ENCODE results near the gene RLBP1. TPM values are rescaled to one million over a fixed set of nuclear protein-coding genes. Genes with fewer than 3 reads are reported as not detected.

Gene RLBP1
- total and polyA plus RNA-seq, 12 donors: not detected

GRCh38 chr15:89168316-89168833, 53.0 kb downstream of the RLBP1 start:
- Histone ChIP-seq H3K9me3 (no peaks in the 10 kb centered on the region), H3K27me3 (no peaks in the 10 kb centered on the region), H3K4me3 (no peak overlapping the region), H3K4me1 (peaks cover 0 to 70% (median 49%) of the 10 kb centered on the region in 9 donors), H3K27ac (peak overlapping the region in 8 of 10 donors; percentile 47 to 86 (median 64)), H3K36me3 (peaks cover 0 to 50% (median 0%) of the 10 kb centered on the region in 9 donors)
- ATAC-seq (no peak), DNase-seq (no peak)
- intact Hi-C loops (cut with DNase I): loop anchor here in 1 of 10 donors (5.0 kb wide), 1 partner anchor 81 kb away; the partner anchor contains the start of gene ABHD2
- no peak for TF ChIP-seq CTCF (IDR thresholded peaks at IDR 0.05)

GRCh38 chr15:89167267-89168176, 53.9 kb downstream of the RLBP1 start:
- Histone ChIP-seq H3K4me3 (no peak overlapping the region), H3K4me1 (peaks cover 0 to 65% (median 44%) of the 10 kb centered on the region in 9 donors), H3K36me3 (peaks cover 0 to 45% (median 0%) of the 10 kb centered on the region in 9 donors), H3K9me3 (no peaks in the 10 kb centered on the region), H3K27me3 (no peaks in the 10 kb centered on the region), H3K27ac (peak overlapping the region in 9 of 10 donors; percentile 38 to 86 (median 63))
- ATAC-seq: peak in 6 of 8 donors; percentile 31 to 84 (median 62)
- intact Hi-C loops (cut with DNase I): loop anchor here in 1 of 10 donors (5.0 kb wide), 1 partner anchor 80 kb away; the partner anchor contains the start of gene ABHD2
- DNase-seq: no peak
- 39 to 45% methylated on average over 7 of the region's 7 CpGs for WGBS, 2 donors
- TF ChIP-seq CTCF (IDR thresholded peaks at IDR 0.05): no peak

- no peaks in the 10 kb centered on the region for H3K9me3 ChIP-seq
- intact Hi-C loops (cut with DNase I): loop anchor here in 1 of 10 donors (5.0 kb wide), 1 partner anchor 78 kb away; the partner anchor contains the start of gene ABHD2
- ATAC-seq: no peak
- no peak for DNase-seq
- H3K36me3 ChIP-seq: peaks cover 0 to 44% (median 0%) of the 10 kb centered on the region in 9 donors
- 54 to 59% methylated on average over 2 of the region's 2 CpGs for WGBS, 2 donors
- TF ChIP-seq CTCF (IDR thresholded peaks at IDR 0.05): no peak
- peak overlapping the region in 6 of 10 donors; percentile 20 to 75 (median 45) for H3K27ac ChIP-seq
- no peak overlapping the region for H3K4me3 ChIP-seq
- no peaks in the 10 kb centered on the region for H3K27me3 ChIP-seq
- H3K4me1 ChIP-seq: peaks cover 0 to 71% (median 44%) of the 10 kb centered on the region in 9 donors
Measured at GRCh38 chr15:89165677-89166076, 55.7 kb downstream of the RLBP1 start.

- Histone ChIP-seq H3K27me3 (no peaks in the 10 kb centered on the region), H3K27ac (peak overlapping the region in 4 of 10 donors; percentile 3 to 66 (median 45)), H3K4me1 (peaks cover 0 to 71% (median 44%) of the 10 kb centered on the region in 9 donors), H3K36me3 (peaks cover 0 to 50% (median 0%) of the 10 kb centered on the region in 9 donors), H3K9me3 (no peaks in the 10 kb centered on the region), H3K4me3 (no peak overlapping the region)
- WGBS, 2 donors: 54 to 56% methylated on average over 7 of the region's 7 CpGs
- intact Hi-C loops (cut with DNase I): loop anchor here in 2 of 10 donors (5.0 kb wide), 2 partner anchors 77 to 87 kb away; partner anchors contain the start of gene ABHD2 (in 1 of the 2)
- DNase-seq (peak in 1 of 2 donors; percentile 35), ATAC-seq (peak; percentile 25 to 85 (median 62))
- no peak for TF ChIP-seq CTCF (IDR thresholded peaks at IDR 0.05)
Measured at GRCh38 chr15:89164712-89165211, 56.6 kb downstream of the RLBP1 start.

Data from heart right ventricle (tissue), 16 donors.